GM23248 (cell line): ENCODE results near the gene FKBP1B.

Experiments
- EZH2 ChIP-seq: fragments of 200-600 bp; sonication (generic); IDR thresholded peaks from 2 replicates; pipeline ENCODE4 v1.6.1; 2018; ENCODE audit warnings: antibody characterized with exemption, mild to moderate bottlenecking; ENCODE audit not compliant: insufficient read depth, poor library complexity, severe bottlenecking
- EZH2phosphoT487 ChIP-seq: fragments of 200-600 bp; sonication (generic); IDR thresholded peaks from 2 replicates; pipeline ENCODE4 v1.6.1; 2018; ENCODE audit warnings: antibody characterized with exemption, moderate library complexity, mild to moderate bottlenecking, low read depth; ENCODE audit not compliant: insufficient read depth

- TF ChIP-seq EZH2 (no peak), EZH2phosphoT487 (no peak)
These were observed 35.1 kb downstream of the FKBP1B start, which contains the start of gene TP53I3 for GRCh38 chr2:24084386-24085199.
